Erythroblast (primary cell): ENCODE data around the gene HSPA12B.

Experiments used
- DNase-seq, 2 experiments: peaks; one replicate each; lab custom pipeline; 2025; lab: John Stamatoyannopoulos, UW
- GATA1 ChIP-seq: IDR thresholded peaks from 2 replicates; pipeline ENCODE4 v1.6.1; 2011; ENCODE audit warnings: low read depth, mild to moderate bottlenecking, control low read depth, low read length, moderate library complexity
- POLR2A ChIP-seq: IDR thresholded peaks from 2 replicates; pipeline ENCODE4 v1.6.1; 2011; ENCODE audit warnings: mild to moderate bottlenecking, low read length

The HSPA12B gene

GRCh38 chr20:3696745-3697587 is 35.5 kb upstream of the HSPA12B start:
- DNase-seq = no peak
- TF ChIP-seq POLR2A = no peak
- TF ChIP-seq GATA1 = no peak

- TF ChIP-seq GATA1 = no peak
- TF ChIP-seq POLR2A = no peak
- no peak for DNase-seq
Observed at GRCh38 chr20:3697588-3698305, 34.7 kb upstream of the HSPA12B start.

GRCh38 chr20:3698591-3699001 is 33.9 kb upstream of the HSPA12B start:
- no peak for DNase-seq

GRCh38 chr20:3699037-3699436 is 33.4 kb upstream of the HSPA12B start:
- TF ChIP-seq POLR2A (no peak), GATA1 (no peak)
- DNase-seq = no peak

More at GRCh38 chr20:3698591-3699001, 33.9 kb upstream of the HSPA12B start:
- TF ChIP-seq GATA1 (no peak), POLR2A (no peak)

- TF ChIP-seq POLR2A (no peak), GATA1 (no peak)
Observed at GRCh38 chr20:3701061-3701998, 31.2 kb upstream of the HSPA12B start.

GRCh38 chr20:3702611-3703391 is 29.7 kb upstream of the HSPA12B start:
- TF ChIP-seq POLR2A = no peak
- DNase-seq = no peak

More at GRCh38 chr20:3701061-3701998, 31.2 kb upstream of the HSPA12B start:
- DNase-seq = no peak

GRCh38 chr20:3704087-3704486 is 28.4 kb upstream of the HSPA12B start:
- no peak for DNase-seq
- TF ChIP-seq GATA1 = no peak
- TF ChIP-seq POLR2A = no peak

- no peak for DNase-seq
- no peak for TF ChIP-seq GATA1
- TF ChIP-seq POLR2A = no peak
Observed at GRCh38 chr20:3705491-3705969, 27.0 kb upstream of the HSPA12B start.

- DNase-seq = no peak
- TF ChIP-seq GATA1 (no peak), POLR2A (no peak)
Observed at GRCh38 chr20:3705970-3706739, 26.3 kb upstream of the HSPA12B start.

GRCh38 chr20:3706774-3707507 is 25.5 kb upstream of the HSPA12B start:
- no peak for TF ChIP-seq GATA1
- no peak for TF ChIP-seq POLR2A
- DNase-seq = no peak

GRCh38 chr20:3707508-3707899 is 25.0 kb upstream of the HSPA12B start:
- DNase-seq = no peak
- TF ChIP-seq POLR2A = no peak
- no peak for TF ChIP-seq GATA1

GRCh38 chr20:3710011-3710466 is 22.4 kb upstream of the HSPA12B start:
- DNase-seq = no peak
- TF ChIP-seq GATA1 (no peak), POLR2A (no peak)
